ENCODE data around the gene RGR.
A peak's percentile ranks its signal among the peaks of the same experiment; 100 is the strongest.

RGR gene, protein sequence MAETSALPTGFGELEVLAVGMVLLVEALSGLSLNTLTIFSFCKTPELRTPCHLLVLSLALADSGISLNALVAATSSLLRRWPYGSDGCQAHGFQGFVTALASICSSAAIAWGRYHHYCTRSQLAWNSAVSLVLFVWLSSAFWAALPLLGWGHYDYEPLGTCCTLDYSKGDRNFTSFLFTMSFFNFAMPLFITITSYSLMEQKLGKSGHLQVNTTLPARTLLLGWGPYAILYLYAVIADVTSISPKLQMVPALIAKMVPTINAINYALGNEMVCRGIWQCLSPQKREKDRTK

DNA sequence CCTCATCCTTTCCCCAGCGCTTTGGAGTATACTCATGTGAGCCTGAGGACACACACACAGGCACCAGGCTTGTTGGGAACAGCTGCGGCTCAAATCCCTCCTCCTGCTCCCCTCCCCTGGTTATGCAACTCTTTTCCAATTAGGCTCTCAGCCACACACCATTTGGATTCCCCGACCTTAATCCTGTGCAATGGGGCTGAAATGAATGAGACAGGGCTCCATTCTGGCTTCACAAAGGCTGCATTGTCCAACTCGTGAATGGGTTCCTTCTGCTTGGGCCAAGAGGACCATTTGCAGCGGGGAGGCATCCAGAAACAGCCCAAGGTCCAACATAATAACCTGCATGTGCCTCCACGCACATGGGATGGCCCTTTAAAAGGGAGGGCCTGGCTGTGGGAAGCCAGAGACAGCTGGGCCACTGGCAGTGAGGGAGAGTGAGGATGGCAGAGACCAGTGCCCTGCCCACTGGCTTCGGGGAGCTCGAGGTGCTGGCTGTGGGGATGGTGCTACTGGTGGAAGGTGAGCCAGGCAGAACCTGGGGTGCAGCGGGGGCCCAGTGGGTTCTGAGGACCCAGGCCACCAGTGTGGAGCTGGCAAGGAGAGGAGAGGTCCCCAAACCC is at the start of gene RGR:
RGR (plus strand) TSS at position 403 of the 620 bp plus-strand sequence; CDS start at position 441, 38 bp downstream.
- DNase-seq (ENCODE audit: low spot score) = peak; percentile 74

DNA sequence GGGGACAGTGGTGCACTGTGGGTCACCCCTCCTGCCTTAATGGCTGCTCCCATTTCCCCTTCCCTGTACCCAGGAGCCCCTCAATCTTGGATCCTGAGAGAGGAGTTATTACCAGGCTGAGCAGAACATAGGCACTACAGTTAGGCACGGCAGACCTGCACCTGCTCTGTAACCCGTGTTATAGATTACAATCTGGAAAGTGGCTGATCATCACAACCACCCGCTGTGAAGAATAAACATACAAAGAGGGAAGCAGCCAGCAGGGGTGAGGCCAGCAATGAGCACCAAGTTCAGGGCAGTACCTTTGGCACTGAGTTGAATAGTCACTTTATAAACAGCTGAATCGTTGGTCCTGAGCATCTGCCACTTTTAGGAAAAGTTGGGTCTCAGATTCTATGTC is 48.8 kb upstream of the RGR start:
- no peak for DNase-seq (ENCODE audit: low spot score)

DNA sequence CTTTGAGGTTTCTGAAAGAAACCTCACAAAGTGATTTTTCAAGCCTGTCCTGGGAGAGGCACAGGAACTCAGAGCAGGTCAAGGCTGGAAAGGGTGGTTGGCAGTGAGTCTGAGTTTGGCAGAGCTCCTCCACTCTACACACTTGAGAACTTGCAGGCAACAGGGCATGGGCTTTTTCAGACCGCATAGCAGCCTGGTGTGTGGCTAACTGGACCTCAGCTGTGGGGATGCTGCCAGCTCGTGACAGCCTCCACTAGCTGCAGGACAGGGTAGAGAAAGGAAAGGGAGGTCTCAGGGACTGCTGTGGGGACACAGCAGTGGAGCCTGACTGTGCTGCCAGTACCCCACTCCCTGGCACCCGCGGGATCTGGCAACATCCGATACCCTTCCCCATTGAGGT is 47.9 kb upstream of the RGR start:
- DNase-seq (ENCODE audit: low spot score) = no peak

DNA sequence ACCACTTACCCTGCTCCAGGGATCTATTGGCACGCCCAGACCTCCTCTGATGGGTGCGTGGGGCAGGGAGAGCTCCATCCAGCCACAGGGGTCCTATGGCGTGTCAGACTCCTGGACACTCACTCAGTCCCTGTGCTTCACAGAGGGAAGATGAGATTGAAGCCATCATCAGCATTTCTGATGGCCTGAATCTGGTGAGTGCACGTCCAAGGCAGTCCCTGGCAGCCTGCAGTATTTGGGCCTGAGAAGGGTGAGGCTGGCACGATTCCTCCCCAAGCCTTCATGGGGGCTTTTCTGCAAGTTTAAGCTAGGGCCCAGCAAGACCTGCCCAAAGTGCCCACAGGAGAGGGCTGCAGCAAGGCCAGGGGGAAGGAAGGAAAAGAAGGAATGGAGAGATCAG is 47.2 kb upstream of the RGR start:
- DNase-seq (ENCODE audit: low spot score) = no peak

DNA sequence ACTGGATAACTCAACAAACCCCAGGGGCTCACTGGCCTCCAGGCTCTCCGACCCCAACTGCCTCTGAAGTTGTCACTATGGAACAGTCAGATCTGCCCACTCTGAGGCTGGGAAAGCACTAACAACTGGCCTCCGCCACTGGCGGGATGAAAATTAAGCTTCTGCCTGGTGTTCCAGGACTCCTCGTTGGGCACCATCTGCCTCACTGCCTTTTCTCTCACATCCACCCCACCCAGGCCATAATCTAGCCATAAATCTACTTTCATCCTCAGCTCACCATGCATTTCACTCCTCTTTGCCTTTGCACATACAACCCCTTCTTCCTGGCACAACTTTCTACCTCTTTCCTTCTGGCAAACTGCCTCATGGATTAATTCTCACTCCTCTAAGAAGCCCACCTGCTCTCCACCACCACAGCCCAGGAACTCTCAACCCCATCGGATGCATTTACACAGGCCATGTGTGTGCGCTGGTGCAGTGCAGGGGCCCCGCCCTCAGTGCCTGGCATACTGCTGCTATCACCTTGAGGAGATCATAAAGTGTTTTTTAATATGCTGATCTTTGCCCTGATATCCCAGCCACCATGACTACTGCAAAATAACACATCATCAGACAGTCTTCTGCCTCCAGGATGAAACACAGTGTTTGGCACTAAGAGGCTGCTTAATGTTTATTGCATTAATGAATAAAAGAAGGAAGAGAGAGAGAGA is 46.5 kb upstream of the RGR start:
- DNase-seq (ENCODE audit: low spot score) = no peak

DNA sequence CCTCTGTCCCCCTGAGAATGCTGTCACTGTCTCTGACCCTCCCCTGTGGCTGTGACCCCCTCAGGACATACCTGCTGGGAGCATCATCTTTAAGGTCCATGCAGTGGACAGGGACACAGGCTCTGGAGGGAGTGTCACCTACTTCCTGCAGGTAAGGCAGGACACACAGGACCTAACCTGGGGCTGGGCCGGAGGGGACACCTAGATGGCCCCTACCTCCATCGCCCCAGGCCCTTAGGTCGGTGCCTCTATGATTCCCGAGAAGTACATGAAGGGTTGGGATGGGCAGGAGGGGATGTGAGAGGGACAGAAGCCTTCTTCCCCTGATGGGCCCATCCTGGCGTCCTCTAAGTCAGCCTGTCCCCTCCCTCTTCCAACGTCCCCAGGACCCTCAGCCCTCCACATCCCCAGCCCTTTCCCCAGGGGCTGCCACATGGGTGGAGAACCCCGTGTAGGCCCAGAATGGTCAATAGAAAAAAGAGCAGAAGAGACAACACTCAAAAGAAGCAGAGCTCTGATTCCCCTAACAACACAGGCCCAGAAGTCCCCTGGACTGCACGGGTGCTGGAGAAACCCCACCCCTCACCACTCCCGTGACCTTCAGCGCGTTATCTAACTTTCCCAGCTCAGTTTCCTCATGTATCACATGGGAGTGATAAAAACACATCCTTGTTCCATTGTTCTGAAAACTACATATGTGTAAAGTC is 44.2 kb upstream of the RGR start:
- no peak for DNase-seq (ENCODE audit: low spot score)

DNA sequence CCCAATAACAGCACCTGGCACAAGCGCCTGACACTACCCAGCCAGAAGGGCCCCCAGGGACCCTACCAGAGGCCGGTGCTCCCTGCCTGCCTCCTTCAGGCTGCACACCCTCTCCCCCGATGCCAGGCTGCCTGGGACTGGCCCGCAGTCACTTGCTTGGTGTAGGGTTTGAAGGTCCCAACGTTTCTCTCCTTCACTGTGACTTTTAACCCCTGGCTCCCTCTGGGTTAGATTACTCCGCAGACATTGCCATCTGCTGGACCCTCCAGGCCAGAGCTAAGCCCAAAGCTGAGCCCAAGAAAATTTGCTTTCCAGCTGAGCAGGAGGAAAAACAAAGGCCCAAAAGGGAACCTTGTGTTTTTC is 43.6 kb upstream of the RGR start:
- DNase-seq (ENCODE audit: low spot score) = no peak

DNA sequence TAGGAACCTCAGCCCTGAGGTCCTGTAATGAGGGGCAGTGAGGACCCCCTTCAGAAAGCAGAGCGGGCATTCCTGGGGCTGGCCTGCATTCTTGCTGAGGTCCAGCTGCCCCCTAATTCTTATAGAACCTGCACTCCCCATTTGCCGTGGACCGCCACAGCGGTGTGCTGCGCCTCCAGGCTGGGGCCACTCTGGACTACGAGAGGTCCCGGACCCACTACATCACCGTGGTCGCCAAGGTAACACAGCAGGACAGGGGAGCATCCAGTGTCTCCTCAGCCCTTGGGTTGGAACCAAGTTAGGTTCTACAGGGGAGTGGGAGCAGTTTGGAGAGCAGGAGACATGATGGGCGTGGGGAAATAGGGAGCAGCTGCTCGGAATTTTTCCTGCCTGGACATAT is 43.2 kb upstream of the RGR start:
- DNase-seq (ENCODE audit: low spot score) = no peak

DNA sequence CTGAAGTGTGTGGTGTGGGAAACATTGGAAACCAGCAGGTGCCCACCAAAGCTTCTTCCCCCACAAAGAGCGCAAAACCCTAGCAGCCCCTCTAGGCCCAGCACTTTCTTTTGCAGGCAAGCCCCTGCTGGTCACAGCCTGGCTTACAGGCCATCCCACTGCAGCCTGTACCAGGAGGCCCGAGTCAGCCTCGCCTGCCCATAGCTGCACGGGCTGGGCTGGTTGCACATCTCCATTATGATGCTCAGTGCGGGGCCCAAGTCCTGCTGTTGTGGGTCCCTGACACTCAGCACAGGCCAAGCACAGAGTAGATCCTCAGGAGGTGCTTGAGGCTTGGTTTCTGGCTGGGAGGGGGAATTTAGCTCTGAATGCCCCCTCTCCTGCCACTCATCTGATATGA is 42.5 kb upstream of the RGR start:
- no peak for DNase-seq (ENCODE audit: low spot score)

DNA sequence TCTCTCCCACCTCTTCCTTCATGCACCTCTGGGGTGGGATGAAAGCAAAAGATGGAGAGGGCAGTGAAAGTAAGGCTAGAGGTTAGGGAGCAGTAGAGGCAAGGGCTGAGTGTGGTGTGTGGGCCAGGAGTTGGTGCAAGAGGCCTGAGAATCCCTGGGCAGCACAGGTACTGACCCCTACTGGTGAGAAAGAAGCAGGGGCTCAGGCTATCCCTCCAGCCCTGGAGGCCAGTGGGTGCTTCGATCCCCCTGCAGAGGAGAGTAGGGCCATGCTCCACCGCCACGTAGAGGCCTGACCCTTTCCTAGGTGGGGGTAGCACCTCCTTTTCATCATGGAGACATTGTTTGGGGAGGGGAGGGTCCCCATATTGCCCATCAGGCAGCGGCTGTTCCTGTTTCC is 40.7 kb upstream of the RGR start:
- peak; percentile 64 for DNase-seq (ENCODE audit: low spot score)

DNA sequence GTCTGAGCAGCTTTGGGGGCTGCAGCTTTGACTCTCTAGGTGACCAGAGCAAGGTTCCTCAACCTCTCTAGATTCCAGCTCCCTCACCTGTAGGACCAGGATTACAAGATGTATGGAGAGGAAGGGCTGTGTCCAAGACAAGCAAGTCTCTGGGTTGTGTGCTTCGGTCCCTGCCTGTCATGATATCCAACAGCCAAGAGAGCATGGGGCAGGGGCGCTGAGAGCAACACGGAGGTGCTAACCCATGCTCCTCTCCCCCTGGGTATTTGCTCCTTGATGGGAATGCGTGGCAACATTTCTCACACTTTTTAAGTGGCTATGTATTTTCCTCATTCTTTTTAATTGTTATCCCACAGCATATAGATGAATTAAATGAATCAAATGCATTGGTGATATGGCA is 40.2 kb upstream of the RGR start:
- DNase-seq (ENCODE audit: low spot score) = no peak

DNA sequence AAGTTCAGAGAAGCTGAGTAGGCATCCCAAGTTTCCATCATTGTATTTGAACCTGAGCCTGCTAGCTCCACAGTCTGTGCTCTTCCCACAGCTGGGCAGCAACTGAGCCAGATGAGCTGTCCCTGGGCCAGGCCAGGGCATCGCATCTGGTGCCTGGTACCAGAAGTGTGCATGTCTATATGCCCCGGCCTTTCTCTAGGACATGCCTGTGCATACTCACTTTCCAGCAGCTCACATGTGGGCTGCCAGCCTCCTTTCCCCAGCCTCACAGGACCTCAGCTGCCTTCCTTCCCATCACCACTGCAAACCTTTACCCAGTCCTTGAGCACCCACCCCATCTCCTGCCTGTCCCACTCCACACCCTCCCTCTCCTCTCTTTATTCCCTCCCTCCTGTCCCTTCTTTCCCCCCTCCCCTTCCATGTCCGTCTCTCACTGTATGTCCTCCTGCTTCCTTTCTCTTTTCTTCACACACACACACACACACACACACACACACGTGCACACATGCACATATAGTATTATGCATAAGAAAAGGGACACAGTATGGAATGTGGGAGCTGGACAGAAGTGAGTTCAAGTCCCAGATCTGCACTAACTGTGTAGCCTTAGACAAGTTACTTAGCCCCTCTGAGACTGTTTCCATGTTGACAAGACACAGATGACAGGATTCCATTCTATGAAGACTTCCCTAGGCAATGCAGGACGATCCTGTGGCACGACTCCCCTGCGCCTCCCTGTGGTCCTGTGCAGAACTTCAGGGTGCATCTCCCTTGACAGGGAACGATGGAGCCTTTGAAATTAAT is 39.6 kb upstream of the RGR start:
- DNase-seq (ENCODE audit: low spot score) = peak; percentile 71

DNA sequence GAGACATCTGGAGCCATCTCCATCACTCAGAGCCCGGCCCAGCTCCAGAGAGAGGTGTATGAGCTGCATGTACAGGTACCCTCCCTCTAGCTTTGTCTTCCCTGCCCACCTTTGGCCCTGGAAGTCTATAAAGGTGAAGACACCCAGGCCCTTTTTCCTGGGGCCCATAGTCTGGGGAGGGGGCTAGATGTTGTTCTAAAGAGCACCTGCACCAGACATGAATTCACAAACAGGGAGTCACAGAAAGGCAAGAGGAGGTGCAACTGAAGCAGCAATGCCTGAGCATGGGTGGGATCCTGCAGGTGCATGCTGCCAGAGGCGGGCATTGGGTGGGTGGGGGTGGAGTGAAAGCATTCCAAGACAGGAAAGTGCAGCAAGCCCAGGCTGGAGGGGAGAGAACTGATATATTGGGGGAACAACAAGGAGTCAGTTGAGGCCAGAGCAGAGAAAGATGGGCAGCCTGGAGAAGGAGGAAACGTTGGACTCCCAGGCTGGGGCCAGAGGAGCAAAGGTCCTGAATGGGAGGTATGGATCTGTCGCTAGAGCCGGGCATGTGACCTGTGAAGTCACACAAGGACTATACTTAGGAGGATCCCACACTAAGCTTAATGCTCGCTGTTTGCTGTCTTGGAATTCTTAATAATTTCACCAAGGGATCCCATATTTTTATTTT is 38.9 kb upstream of the RGR start:
- no peak for DNase-seq (ENCODE audit: low spot score)

DNA sequence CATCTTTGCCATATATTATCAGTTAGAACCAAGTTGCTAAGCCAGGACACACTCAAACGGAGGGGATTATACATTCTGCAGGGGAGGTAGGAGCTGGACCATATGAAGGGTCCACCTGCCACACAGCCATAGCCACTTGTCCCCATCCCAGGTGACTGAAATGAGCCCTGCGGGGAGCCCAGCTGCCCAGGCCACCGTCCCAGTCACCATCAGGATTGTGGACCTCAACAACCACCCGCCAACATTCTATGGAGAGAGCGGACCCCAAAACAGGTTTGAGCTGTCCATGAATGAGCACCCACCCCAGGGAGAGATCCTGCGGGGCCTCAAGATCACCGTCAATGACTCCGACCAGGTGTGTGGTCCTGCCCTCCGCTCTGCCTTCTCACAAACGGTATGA is 36.8 kb upstream of the RGR start:
- no peak for DNase-seq (ENCODE audit: low spot score)

DNA sequence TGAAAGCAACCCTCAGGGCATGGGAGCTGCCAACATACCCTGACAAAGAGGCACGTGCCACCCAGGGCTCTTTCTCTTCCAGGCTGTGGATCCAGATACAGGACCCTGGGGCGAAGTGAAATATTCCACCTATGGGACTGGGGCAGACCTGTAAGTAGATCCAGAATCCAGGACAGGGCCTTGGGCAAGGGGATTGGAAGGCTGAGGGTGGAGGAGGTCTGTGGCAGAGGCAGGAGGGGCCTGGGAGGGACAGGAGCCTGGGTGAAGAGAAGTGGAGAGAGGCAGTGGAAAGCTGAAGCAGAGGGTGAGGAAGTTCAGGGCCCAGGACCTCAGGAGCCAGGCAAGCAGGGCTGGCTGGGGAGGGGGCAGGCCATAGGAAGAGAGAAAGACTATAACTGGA is 33.3 kb upstream of the RGR start:
- no peak for DNase-seq (ENCODE audit: low spot score)

DNA sequence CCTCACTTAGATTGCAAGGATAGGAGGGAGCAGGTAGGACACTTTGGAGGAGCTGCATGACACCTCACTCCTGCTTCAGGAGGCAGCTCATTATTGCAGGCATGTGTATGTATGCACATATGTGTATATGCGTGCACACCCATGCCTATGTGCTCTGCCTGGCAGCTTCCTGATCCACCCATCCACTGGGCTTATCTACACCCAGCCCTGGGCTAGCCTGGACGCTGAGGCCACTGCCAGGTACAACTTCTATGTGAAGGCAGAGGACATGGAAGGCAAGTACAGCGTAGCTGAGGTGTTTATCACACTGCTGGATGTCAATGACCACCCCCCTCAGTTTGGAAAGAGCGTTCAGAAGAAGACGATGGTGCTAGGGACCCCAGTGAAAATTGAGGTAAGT is 32.8 kb upstream of the RGR start:
- DNase-seq (ENCODE audit: low spot score) = no peak

DNA sequence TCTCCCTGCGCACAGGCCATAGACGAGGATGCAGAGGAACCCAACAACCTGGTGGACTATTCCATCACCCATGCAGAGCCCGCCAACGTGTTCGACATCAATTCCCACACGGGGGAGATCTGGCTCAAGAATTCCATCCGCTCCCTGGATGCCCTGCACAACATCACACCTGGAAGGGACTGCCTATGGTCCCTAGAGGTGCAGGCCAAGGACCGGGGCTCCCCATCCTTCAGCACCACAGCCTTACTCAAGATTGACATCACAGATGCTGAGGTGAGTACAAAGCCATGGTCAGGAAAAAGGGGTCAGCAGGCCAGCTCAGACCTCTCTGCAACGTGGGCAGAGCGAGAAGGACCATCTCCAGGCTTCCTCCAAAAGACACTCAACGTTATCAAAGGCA is 31.8 kb upstream of the RGR start:
- no peak for DNase-seq (ENCODE audit: low spot score)

DNA sequence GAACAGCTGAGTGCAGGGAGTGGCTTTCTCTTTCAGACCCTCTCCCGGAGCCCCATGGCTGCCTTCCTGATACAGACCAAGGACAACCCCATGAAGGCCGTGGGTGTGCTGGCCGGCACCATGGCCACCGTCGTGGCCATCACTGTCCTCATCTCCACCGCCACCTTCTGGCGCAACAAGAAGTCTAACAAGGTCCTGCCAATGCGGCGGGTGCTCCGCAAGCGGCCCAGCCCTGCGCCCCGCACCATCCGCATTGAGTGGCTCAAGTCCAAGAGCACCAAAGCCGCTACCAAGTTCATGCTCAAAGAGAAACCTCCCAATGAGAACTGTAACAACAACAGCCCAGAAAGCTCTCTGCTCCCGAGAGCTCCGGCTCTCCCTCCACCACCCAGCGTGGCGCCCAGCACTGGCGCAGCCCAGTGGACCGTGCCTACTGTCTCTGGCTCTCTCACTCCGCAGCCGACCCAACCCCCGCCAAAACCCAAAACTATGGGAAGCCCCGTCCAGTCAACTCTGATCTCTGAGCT is 30.7 kb upstream of the RGR start:
- no peak for DNase-seq (ENCODE audit: low spot score)

DNA sequence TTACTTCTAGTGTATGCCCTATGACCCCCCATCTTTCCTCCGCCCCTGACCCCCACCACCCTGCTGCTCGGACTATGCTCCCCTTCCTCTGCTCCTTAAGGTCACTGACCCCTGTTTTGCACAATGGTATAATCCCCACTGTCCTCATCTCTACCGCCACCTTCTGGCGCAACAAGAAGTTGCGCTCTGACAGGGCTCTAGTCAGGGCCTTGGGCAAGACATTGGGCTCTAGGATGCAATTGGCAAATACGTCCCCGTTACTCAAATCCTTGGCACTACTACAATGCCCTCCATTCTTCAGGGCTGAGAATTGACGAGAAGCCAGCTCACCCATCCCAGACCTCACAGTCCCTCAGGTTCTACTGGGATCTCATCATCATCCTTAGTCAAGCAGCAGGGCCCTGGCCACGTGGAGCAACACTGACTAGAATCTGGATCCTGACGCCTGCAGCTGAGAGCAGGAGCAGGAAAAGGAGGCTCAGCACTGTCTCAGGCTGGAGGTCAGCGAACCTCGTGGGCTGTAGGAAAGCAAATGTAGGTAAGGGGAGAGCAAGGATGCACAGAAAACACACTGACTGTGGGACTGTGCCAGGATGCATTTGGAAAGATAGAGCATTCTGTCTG is 30.1 kb upstream of the RGR start:
- peak; percentile 52 for DNase-seq (ENCODE audit: low spot score)

DNA sequence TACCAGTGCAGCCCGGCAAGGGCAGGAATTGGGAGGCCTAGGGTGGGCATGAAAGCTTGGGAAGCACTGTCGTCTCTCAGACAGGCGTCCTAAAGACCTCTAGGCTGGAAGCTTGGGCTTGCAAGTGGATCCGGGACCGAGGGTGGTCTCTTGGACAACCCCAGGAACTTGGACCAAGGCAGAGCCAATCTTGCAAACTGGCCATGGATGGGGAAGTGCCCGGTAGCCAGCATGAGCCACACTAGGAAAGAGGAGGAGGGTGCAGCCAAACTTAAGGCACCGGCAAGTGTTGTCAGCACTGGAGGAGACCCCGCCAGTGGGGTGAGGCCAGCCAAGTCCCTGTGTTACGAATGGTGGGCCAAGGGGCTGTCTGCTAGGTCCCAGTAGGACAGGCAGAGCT is 28.0 kb upstream of the RGR start:
- DNase-seq (ENCODE audit: low spot score) = no peak

DNA sequence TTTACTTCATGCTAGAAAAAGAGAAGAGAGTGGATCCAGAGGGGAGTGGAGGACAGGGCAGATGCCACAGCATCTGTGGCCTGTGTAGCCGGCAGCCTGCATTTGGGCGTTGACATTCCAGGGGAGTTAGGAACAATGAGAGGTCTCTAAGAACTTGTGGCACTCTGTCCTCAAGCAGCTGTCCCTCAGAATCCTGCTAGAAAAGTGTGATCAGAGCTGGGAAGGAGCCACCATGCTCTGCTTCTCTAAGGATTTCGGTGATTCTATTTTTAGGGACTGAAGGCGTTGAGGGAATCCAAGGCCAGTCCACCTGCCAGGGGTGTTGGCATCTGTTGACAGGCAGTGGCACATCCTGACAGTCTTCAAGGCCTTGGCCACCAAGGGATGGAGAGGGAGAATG is 27.1 kb upstream of the RGR start:
- DNase-seq (ENCODE audit: low spot score) = no peak
